Osteocyte (in vitro differentiated cells): ENCODE measurements around the gene LRSAM1. TPM values are rescaled to one million over a fixed set of nuclear protein-coding genes. Genes with fewer than 3 reads are reported as not detected.

Source experiments
- DNase-seq: peaks from one replicate; pipeline ENCODE4 v3.0.0; 2021; ENCODE audit warnings: mixed read lengths; ENCODE audit not compliant: unreplicated experiment; ENCODE audit errors: extremely low spot score
- H3K27ac Mint-ChIP-seq: one replicate; pipeline ENCODE4 v1.8.0; 2021; ENCODE audit warnings: mild to moderate bottlenecking, mixed read lengths; ENCODE audit not compliant: unreplicated experiment
- H3K27me3 Mint-ChIP-seq: one replicate; pipeline ENCODE4 v1.8.0; 2021; ENCODE audit warnings: mixed read lengths; ENCODE audit not compliant: unreplicated experiment
- H3K36me3 Mint-ChIP-seq: one replicate; pipeline ENCODE4 v1.8.0; 2021; ENCODE audit warnings: mixed read lengths; ENCODE audit not compliant: unreplicated experiment
- H3K4me1 Mint-ChIP-seq: one replicate; pipeline ENCODE4 v1.8.0; 2021; ENCODE audit warnings: mixed read lengths; ENCODE audit not compliant: unreplicated experiment
- H3K4me3 Mint-ChIP-seq: one replicate; pipeline ENCODE4 v1.8.0; 2021; ENCODE audit warnings: mild to moderate bottlenecking, moderate library complexity, mixed read lengths; ENCODE audit not compliant: unreplicated experiment
- H3K9me3 Mint-ChIP-seq: one replicate; pipeline ENCODE4 v1.8.0; 2021; ENCODE audit warnings: mixed read lengths; ENCODE audit not compliant: unreplicated experiment
- total RNA-seq: library from RNA; stranded (reverse); gene quantifications from 2 replicates; pipeline ENCODE4 v1.2.1, GENCODE V29; 2021
- TF ChIP-seq, protein P1 (sequence below): fragments of 200-600 bp; sonication (generic); IDR thresholded peaks from 2 replicates; pipeline ENCODE4 v1.5.0; 2021; ENCODE audit warnings: antibody characterized with exemption, mild to moderate bottlenecking, moderate library complexity

LRSAM1 gene
- total RNA-seq, 1 donor from 2014 or later: 26.0 TPM

DNA sequence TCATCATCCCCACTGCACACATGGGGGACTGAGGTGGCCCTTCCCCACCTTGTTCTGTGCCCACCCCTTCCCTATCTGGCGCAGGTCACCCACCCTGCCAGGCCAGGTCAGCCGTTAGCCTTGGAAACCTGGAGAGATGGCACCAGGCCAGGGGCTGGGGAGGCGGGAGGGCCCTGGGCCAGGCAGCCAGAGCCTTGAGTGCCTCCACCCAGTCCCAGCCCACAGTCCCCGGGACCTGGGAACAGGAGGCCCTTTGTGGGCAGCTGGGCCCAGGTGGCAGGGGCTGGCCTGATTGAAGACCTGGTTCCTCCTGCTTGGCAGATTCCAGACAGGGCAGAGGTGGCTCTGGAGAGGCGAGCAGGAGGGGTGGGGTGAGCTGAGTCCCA lies 70.6 kb downstream of the LRSAM1 start:
- Mint-ChIP-seq H3K36me3 (peaks cover 46% of the 10 kb centered on the region), H3K27ac (peak overlapping the region; percentile 99)
- DNase-seq: no peak

DNA sequence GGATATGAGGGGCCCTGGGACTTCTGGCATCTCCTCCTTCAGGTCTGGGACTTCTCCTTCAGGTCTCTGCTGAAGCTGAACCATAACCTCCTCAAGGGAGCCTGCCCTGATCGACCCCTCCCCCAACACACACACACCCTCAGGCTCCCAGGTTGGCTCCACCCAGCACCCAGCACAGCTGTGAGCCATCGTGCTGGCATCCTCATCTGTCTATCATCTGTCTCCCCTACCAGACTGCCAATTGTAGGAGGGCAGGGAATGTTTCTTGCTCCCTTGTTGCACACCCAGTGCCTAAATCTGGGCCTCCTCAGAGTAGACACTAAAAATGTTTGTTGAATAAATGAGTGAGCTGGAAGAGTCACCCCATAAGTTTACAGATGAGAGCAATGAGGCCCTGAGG lies 71.4 kb downstream of the LRSAM1 start:
- TF ChIP-seq, protein P1, sequence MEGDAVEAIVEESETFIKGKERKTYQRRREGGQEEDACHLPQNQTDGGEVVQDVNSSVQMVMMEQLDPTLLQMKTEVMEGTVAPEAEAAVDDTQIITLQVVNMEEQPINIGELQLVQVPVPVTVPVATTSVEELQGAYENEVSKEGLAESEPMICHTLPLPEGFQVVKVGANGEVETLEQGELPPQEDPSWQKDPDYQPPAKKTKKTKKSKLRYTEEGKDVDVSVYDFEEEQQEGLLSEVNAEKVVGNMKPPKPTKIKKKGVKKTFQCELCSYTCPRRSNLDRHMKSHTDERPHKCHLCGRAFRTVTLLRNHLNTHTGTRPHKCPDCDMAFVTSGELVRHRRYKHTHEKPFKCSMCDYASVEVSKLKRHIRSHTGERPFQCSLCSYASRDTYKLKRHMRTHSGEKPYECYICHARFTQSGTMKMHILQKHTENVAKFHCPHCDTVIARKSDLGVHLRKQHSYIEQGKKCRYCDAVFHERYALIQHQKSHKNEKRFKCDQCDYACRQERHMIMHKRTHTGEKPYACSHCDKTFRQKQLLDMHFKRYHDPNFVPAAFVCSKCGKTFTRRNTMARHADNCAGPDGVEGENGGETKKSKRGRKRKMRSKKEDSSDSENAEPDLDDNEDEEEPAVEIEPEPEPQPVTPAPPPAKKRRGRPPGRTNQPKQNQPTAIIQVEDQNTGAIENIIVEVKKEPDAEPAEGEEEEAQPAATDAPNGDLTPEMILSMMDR: no peak
- H3K36me3 Mint-ChIP-seq: peaks cover 40% of the 10 kb centered on the region
- DNase-seq: no peak
- peaks cover 78% of the 10 kb centered on the region for H3K4me1 Mint-ChIP-seq
- H3K9me3 Mint-ChIP-seq: no peaks in the 10 kb centered on the region
- peak overlapping the region; percentile 99 for H3K27ac Mint-ChIP-seq
- H3K27me3 Mint-ChIP-seq: no peaks in the 10 kb centered on the region
- H3K4me3 Mint-ChIP-seq: no peak overlapping the region

More for the DNA sequence above, 70.6 kb downstream of the LRSAM1 start:
- H3K9me3 Mint-ChIP-seq: no peaks in the 10 kb centered on the region
- TF ChIP-seq, protein P1: no peak
- H3K4me3 Mint-ChIP-seq: peak overlapping the region; percentile 5
- H3K27me3 Mint-ChIP-seq: no peaks in the 10 kb centered on the region
- peaks cover 77% of the 10 kb centered on the region for H3K4me1 Mint-ChIP-seq

DNA sequence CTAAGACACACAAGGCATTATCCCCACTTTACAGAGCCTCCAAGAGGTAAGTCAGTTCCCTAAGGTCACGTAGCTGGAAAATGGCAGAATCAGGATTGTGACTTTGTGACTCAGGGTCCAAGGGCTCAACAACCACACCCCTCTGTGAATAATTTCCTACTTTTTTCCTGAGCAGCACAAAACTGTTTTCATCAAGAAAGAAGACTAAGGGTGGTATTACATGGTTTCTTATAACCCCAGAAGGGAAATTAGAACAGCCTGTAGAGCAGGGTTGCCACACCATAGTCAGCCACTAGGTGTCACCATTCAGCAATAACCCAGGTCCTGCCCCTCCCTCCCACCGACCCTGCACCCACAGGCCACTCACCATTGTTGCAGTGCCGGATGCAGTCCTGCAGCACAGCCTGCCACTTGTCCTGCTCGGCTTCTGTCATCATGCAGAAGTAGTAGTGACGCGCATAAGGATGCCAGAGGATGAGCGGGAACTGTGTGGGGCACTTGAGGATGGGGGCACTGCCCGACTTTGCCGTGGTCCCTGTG lies 72.1 kb downstream of the LRSAM1 start:
- peak overlapping the region; percentile 83 for H3K27ac Mint-ChIP-seq
- peaks cover 38% of the 10 kb centered on the region for H3K36me3 Mint-ChIP-seq
- H3K4me1 Mint-ChIP-seq: peaks cover 80% of the 10 kb centered on the region
- DNase-seq: no peak
- H3K4me3 Mint-ChIP-seq: peak overlapping the region; percentile 29
- H3K27me3 Mint-ChIP-seq: no peaks in the 10 kb centered on the region
- TF ChIP-seq, protein P1: peak; percentile 63
- H3K9me3 Mint-ChIP-seq: no peaks in the 10 kb centered on the region

DNA sequence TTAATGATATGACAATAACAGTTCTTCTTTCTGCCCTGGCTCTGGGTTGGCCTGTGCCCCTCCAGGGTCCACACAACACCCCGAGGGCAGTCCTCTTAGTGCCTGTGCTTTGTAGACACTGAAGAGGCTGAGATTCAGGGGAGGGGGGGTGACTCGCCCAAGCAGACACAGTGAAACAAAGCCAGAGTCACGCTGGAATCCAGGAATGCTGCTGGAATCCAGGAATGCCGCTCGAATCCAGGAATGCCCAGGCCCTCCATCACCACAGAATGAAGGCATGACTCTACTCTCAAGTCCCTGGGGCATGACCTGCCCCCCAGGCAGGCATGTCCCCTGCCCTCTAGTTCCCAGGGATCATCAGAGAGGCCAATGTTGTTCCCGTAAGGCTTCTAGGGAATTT lies 73.1 kb downstream of the LRSAM1 start:
- TF ChIP-seq, protein P1: no peak
- DNase-seq: no peak
- Mint-ChIP-seq H3K4me1 (peaks cover 79% of the 10 kb centered on the region), H3K27ac (peak overlapping the region; percentile 83), H3K4me3 (no peak overlapping the region), H3K27me3 (no peaks in the 10 kb centered on the region), H3K9me3 (no peaks in the 10 kb centered on the region), H3K36me3 (peaks cover 41% of the 10 kb centered on the region)

DNA sequence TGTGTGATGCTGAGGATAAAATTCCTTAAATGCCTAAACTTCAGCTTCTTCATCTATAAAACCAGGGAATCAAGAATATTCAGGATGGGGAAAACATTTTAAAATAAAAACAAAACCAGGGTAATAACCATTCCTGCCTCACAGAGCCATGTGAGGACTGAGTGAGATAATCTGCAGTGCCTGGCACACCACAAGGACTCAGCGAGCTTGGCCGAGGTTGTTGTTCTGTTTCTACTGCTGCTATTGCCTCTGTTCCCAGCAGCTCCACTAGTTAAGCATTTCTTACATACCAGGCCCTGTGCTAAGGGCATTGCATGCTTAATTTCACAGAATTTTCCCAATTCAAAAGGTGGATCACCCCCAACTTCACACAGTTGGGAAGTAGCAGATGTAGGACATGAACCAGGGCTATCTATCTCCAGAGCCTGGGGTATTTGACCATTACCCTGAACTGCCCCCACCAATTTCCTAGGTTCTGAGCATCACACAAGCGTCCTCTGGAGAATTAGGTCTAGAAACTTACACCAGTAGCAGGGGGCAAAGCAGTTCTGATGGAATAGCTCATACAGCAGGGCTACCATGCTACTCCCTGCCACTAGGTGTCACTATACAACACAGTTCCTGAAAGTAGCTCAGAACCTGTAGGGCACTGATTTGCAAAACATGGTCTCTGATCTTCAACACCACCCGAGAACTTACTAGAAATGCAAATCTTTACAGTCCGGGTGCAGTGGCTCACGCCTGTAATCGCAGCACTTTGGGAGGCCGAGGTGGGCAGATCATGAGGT lies 74.3 kb downstream of the LRSAM1 start:
- no peaks in the 10 kb centered on the region for H3K9me3 Mint-ChIP-seq
- no peak overlapping the region for H3K4me3 Mint-ChIP-seq
- peaks cover 50% of the 10 kb centered on the region for H3K36me3 Mint-ChIP-seq
- H3K27me3 Mint-ChIP-seq: no peaks in the 10 kb centered on the region
- DNase-seq: no peak
- H3K27ac Mint-ChIP-seq: peak overlapping the region; percentile 83
- TF ChIP-seq, protein P1: peak; percentile 60
- H3K4me1 Mint-ChIP-seq: peaks cover 70% of the 10 kb centered on the region
